Neural cell (in vitro differentiated cells): ENCODE results near the gene C13orf46.

Source experiments
- CTCF ChIP-seq: fragments of 450-650 bp; IDR thresholded peaks from 2 replicates; pipeline ENCODE4 v1.5.1; 2014; ENCODE audit warnings: antibody characterized with exemption, mild to moderate bottlenecking, moderate library complexity; ENCODE audit not compliant: poor library complexity, severe bottlenecking
- POLR2AphosphoS5 ChIP-seq: IDR thresholded peaks from 2 replicates; pipeline ENCODE4 v1.6.1; 2012
- REST ChIP-seq: IDR thresholded peaks from 2 replicates; pipeline ENCODE4 v1.6.1; 2012; ENCODE audit warnings: borderline replicate concordance

GRCh38 chr13:113926301-113926761, 47.5 kb downstream of the C13orf46 start:
- TF ChIP-seq CTCF = no peak
- no peak for TF ChIP-seq REST
- no peak for TF ChIP-seq POLR2AphosphoS5
